Endometrium (tissue), 2 donors: ENCODE data around the gene CYB5R3.

Experiments used
- FAIRE-seq: peaks from 2 replicates; lab custom pipeline; 2012; peaks lifted over from hg19 to GRCh38; lab: Jason Lieb, UNC
- donor health status: control.
- donor health status: control.

CYB5R3 gene

GRCh38 chr22:42649246-42650099 is at the start of gene CYB5R3:
TSS of gene CYB5R3 (minus strand) at chr22:42649392. CDS start at chr22:42649315, 77 bp downstream.
- FAIRE-seq, result no peak

- FAIRE-seq, result no peak
Observed at GRCh38 chr22:42697542-42698013, 48.4 kb upstream of the CYB5R3 start.

- FAIRE-seq, result no peak
Observed at GRCh38 chr22:42696331-42696967, 47.3 kb upstream of the CYB5R3 start.

- no peak for FAIRE-seq
Observed at GRCh38 chr22:42695294-42695693, 46.1 kb upstream of the CYB5R3 start.

- FAIRE-seq, result no peak
Observed at GRCh38 chr22:42693763-42694683, 44.8 kb upstream of the CYB5R3 start.

GRCh38 chr22:42693055-42693762 is 44.0 kb upstream of the CYB5R3 start:
- no peak for FAIRE-seq

GRCh38 chr22:42692239-42693054 is 43.3 kb upstream of the CYB5R3 start:
- no peak for FAIRE-seq

- no peak for FAIRE-seq
Observed at GRCh38 chr22:42691440-42691839, 42.2 kb upstream of the CYB5R3 start.

GRCh38 chr22:42688241-42689211 is 39.3 kb upstream of the CYB5R3 start:
- FAIRE-seq, result peak; percentile 88

GRCh38 chr22:42686756-42687491 is 37.7 kb upstream of the CYB5R3 start:
- FAIRE-seq, result no peak

GRCh38 chr22:42685941-42686653 is 36.9 kb upstream of the CYB5R3 start:
- no peak for FAIRE-seq

- no peak for FAIRE-seq
Observed at GRCh38 chr22:42684462-42685195, 35.4 kb upstream of the CYB5R3 start.

GRCh38 chr22:42683578-42684283 is 34.5 kb upstream of the CYB5R3 start:
- FAIRE-seq, result no peak

- FAIRE-seq, result no peak
Observed at GRCh38 chr22:42682113-42682851, 33.1 kb upstream of the CYB5R3 start.

- FAIRE-seq, result no peak
Observed at GRCh38 chr22:42680648-42681047, 31.5 kb upstream of the CYB5R3 start.

GRCh38 chr22:42679691-42680090 is 30.5 kb upstream of the CYB5R3 start:
- FAIRE-seq, result no peak
